OCI-LY1 (cell line): ENCODE data around the gene UCP3.

Source experiments
- H2AFZ ChIP-seq: fragments of 200-600 bp; sonication (generic), shearing (Covaris generic); 2 replicates; pipeline ENCODE4 v1.6.0; 2014; ENCODE audit warnings: antibody characterized with exemption, mild to moderate bottlenecking, low read length
- H3F3A ChIP-seq: fragments of 200-600 bp; sonication (generic), shearing (Covaris generic); 2 replicates; pipeline ENCODE4 v1.6.0; 2014; ENCODE audit warnings: mild to moderate bottlenecking, antibody characterized with exemption, low read length, moderate library complexity; ENCODE audit not compliant: insufficient read depth
- H3K27ac ChIP-seq: fragments of 200-600 bp; sonication (generic); 2 replicates; pipeline ENCODE4 v1.5.1; 2014; ENCODE audit warnings: low read length, mixed run types, mild to moderate bottlenecking, low read depth; ENCODE audit not compliant: poor library complexity, severe bottlenecking
- H3K27me3 ChIP-seq: fragments of 200-600 bp; sonication (generic); 2 replicates; pipeline ENCODE4 v1.6.0; 2014; ENCODE audit warnings: antibody characterized with exemption, mild to moderate bottlenecking, low read length, moderate library complexity; ENCODE audit not compliant: insufficient read depth
- H3K36me3 ChIP-seq: fragments of 200-600 bp; sonication (generic); 2 replicates; pipeline ENCODE4 v1.6.1; 2014; ENCODE audit warnings: mild to moderate bottlenecking, antibody characterized with exemption, low read length, moderate library complexity, mixed read lengths; ENCODE audit not compliant: insufficient read depth
- H3K4me1 ChIP-seq: fragments of 200-600 bp; sonication (generic); 2 replicates; pipeline ENCODE4 v1.5.1; 2014; ENCODE audit warnings: mild to moderate bottlenecking, low read length, moderate library complexity; ENCODE audit not compliant: insufficient read depth, severe bottlenecking
- H3K4me2 ChIP-seq: fragments of 200-600 bp; sonication (generic), shearing (Covaris generic); 2 replicates; pipeline ENCODE4 v1.6.1; 2014; ENCODE audit warnings: low read length
- H3K4me3 ChIP-seq: fragments of 200-600 bp; sonication (generic); 2 replicates; pipeline ENCODE4 v1.5.1; 2014; ENCODE audit warnings: low read length, low read depth, mild to moderate bottlenecking, mixed read lengths; ENCODE audit not compliant: poor library complexity, severe bottlenecking
- H3K79me2 ChIP-seq: fragments of 200-600 bp; shearing (Covaris generic); 2 replicates; pipeline ENCODE4 v1.6.1; 2016; ENCODE audit warnings: mixed run types, low read length, mixed read lengths; ENCODE audit not compliant: insufficient read depth
- H3K9ac ChIP-seq: fragments of 200-600 bp; sonication (generic), shearing (Covaris generic); 2 replicates; pipeline ENCODE4 v1.6.1; 2014; ENCODE audit warnings: mild to moderate bottlenecking, low read length, mixed read lengths
- H3K9me2 ChIP-seq: fragments of 200-600 bp; sonication (generic), shearing (Covaris generic); 2 replicates; pipeline ENCODE4 v1.6.1; 2014; ENCODE audit warnings: low read depth, mild to moderate bottlenecking, low read length, mixed read lengths
- H3K9me3 ChIP-seq: fragments of 200-600 bp; shearing (Covaris generic); 2 replicates; pipeline ENCODE4 v1.6.1; 2014; ENCODE audit warnings: low read length, mixed read lengths
- H4K20me1 ChIP-seq: fragments of 200-600 bp; sonication (generic), shearing (Covaris generic); 2 replicates; pipeline ENCODE4 v1.6.0; 2016; ENCODE audit warnings: mild to moderate bottlenecking, low read length; ENCODE audit not compliant: insufficient read depth
- CTCF ChIP-seq: fragments of 200-600 bp; sonication (generic), shearing (Covaris generic); IDR thresholded peaks from 2 replicates; pipeline ENCODE4 v1.5.1; 2017; ENCODE audit warnings: mild to moderate bottlenecking, antibody characterized with exemption, low read length, moderate library complexity, mixed read lengths
- EZH2 ChIP-seq: fragments of 200-600 bp; sonication (generic), shearing (Covaris generic); IDR thresholded peaks from 2 replicates; pipeline ENCODE4 v1.8.0; 2017; ENCODE audit warnings: borderline replicate concordance, mixed run types, mild to moderate bottlenecking, antibody characterized with exemption, low read length, moderate library complexity, mixed read lengths

UCP3 gene

GRCh38 chr11:73971175-73971719 is 37.6 kb downstream of the UCP3 start:
- no peaks in the 10 kb centered on the region for H3K27me3 ChIP-seq
- no peak overlapping the region for H2AFZ ChIP-seq
- no peaks in the 10 kb centered on the region for H3K9me3 ChIP-seq
- no peak overlapping the region; the same call in 1 of the 2 replicates for H3K9ac ChIP-seq
- H3K4me1 ChIP-seq, result peaks cover 55% of the 10 kb centered on the region
- H3K9me2 ChIP-seq, result no peaks in the 10 kb centered on the region
- H3K4me2 ChIP-seq, result no peak overlapping the region
- no peaks in the 10 kb centered on the region for H4K20me1 ChIP-seq
- H3K79me2 ChIP-seq, result no peaks in the 10 kb centered on the region
- no peak for TF ChIP-seq EZH2
- no peak for TF ChIP-seq CTCF
- peaks cover 35% of the 10 kb centered on the region for H3K36me3 ChIP-seq
- peak overlapping the region; percentile 76 for H3K27ac ChIP-seq
- no peaks in the 10 kb centered on the region; the same call in 1 of the 2 replicates for H3F3A ChIP-seq
- H3K4me3 ChIP-seq, result no peak overlapping the region

DNA sequence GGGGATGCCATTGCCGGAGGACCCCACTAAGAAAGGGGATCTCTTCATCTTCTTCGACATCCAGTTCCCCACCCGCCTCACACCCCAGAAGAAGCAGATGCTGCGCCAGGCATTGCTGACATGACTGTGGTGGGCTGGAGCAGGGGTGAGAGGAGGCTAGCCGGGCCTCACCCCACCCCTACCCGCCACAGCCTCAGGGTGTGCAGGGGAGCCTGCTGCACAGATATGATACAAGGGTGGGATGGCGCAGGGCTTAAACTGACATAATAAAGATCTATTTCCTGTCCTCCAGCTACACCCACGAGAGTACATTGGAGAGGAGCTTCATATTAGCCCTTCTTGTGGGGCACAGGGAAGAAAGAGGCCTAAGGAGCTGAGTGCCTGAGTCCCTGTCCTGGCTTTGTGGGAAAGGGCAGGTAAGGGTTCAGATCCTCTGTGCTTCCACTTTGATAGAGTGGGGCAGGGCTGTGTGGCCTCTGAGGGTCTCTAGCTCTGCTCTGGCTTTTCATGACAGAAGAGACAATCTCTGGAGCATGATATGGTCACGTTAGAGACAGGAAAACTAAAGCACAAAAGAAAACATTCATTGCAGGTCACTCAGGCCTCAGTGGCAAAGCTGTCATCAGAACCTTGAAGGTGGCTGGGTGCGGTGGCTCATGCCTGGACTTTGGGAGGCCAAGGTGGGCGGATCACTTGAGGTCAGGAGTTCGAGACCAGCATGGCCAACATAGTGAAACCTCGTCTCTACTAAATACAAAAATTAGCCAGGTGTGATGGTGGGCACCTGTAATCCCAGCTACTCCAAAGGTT is 38.7 kb downstream of the UCP3 start:
- Histone ChIP-seq H3K4me1 (peaks cover 51% of the 10 kb centered on the region), H3K4me2 (no peak overlapping the region), H2AFZ (no peak overlapping the region), H3K9me2 (no peaks in the 10 kb centered on the region), H3K9me3 (no peaks in the 10 kb centered on the region), H3K36me3 (peaks cover 25% of the 10 kb centered on the region), H3K4me3 (no peak overlapping the region), H3K27me3 (no peaks in the 10 kb centered on the region), H4K20me1 (no peaks in the 10 kb centered on the region), H3K27ac (peak overlapping the region; percentile 76), H3K79me2 (no peaks in the 10 kb centered on the region), H3K9ac (no peak overlapping the region), H3F3A (no peaks in the 10 kb centered on the region; the same call in 1 of the 2 replicates)
- TF ChIP-seq EZH2, result no peak
- TF ChIP-seq CTCF, result no peak

GRCh38 chr11:73969091-73969490 is 39.8 kb downstream of the UCP3 start:
- Histone ChIP-seq H3K27ac (no peak overlapping the region), H3K9me2 (no peaks in the 10 kb centered on the region), H3K79me2 (no peaks in the 10 kb centered on the region), H3K27me3 (no peaks in the 10 kb centered on the region), H3F3A (no peaks in the 10 kb centered on the region; the same call in 1 of the 2 replicates), H3K36me3 (peaks cover 14% of the 10 kb centered on the region), H3K4me2 (no peak overlapping the region), H3K9me3 (no peaks in the 10 kb centered on the region), H3K9ac (no peak overlapping the region), H3K4me3 (no peak overlapping the region), H2AFZ (no peak overlapping the region), H4K20me1 (no peaks in the 10 kb centered on the region), H3K4me1 (peaks cover 43% of the 10 kb centered on the region)
- TF ChIP-seq EZH2, result no peak
- no peak for TF ChIP-seq CTCF
